GM21390 (cell line): ENCODE measurements around the gene DYNLT4.
"Not testable (repeated sequence)": the region's sequence is repeated elsewhere in the genome, so short reads cannot be mapped to it uniquely, and the experiment has no call there.

Experiments
- ATAC-seq: cut with Tn5 transposase; IDR thresholded peaks from one replicate; pipeline ENCODE4 v1.9.1; 2021; ENCODE audit not compliant: unreplicated experiment

The DYNLT4 gene

DNA sequence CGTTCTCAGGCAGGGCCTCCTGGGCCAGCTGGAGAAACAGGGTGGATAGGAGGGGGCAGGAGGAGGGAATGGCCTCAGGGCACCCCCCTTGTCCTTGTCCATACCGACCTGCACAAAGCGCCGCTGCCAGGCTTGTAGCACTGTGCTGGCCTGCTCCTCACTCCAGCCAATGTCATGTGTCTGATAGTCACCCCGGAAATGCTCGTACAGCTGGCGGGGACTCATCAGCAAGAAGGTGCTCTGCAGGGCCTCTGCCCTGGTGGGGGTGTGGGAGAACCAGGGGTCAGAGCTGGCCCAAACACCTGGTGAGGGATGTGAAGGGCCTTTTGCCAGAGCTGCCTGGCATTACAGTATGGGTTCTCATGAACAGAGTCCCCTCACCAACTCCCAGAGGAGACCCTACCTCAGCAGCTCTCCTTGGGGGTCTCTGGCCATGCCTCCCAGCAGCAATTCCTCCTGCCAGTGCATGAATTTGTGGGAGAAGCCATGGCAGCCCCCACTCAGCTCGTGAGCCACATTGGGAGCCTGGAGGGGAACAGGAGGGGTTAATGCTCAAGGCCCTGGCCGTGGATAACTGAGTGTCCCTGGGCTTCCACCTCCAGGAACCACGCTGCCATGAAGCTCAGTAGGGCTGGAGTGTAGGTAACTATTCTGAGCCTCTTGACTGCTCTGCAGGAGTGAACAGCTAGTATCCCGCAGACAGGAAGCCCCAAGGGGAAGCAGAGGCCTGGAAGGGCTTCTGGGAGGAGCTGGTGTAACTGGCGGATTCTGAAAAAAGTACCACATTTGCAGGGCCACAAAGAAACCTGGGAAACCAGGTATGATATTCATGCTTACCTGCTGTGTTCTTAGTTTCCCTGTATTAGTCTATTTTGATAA, 22.6 kb upstream of the DYNLT4 start:
- no peak for ATAC-seq

DNA sequence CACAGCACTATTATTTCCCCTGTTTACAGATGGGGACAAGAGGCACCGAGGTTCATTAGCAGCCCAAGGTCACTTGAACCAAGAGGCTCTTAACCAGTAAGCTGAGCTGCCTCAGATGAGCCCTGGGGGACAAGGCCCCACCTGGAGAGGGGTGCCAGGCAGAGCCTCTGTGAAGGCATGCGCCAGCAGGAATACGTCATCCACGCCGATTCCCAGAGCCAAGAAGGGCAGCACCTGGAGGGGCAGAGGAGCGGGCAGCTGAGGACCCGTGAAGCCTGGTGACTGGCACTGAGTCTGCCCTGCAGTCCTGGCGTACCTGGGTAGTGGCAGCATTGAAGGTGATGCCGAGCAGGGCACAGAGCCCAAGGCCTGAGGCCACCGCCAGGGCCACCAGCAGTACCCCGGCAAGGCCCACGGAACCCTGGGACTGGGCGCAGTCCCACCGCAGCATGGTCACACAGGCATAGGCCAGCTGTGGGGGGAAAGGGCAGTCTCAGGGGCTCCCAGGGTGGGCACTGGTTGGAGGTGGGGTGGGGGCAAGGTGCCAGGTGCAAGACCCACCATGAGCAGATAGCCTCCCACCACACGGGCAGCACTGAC, 21.8 kb upstream of the DYNLT4 start:
- no peak for ATAC-seq

DNA sequence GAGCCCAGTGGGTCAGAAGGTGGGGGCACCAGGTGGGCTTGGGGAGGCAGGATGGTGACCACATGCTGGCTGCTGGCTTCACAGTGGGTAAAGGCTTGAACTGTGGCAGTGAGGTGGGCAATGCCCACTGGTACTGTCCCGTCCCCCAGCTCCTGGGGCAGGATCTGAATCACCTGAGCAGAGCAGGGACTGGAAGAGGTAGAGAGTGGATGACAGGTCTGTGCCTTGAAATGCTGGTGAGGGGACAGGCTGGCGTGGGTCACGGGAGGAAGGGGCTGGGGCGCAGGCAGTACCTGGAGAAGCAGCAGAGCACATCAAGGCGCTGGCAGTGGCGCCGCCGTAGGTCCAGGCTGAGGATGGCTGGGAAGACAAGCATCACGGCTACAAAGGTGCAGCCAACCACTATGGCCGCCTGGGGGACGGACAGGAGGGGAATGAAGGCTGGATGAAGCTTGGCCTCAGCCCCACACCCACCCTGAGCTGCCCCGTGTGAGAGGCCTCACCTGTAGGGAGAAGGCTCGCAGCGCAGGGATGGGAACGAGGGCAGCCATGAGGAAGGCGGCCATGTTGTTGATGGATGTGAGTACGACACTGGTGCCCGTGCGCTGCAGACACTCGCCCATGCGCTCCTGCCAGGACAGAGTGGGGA, 21.0 kb upstream of the DYNLT4 start:
- no peak for ATAC-seq

DNA sequence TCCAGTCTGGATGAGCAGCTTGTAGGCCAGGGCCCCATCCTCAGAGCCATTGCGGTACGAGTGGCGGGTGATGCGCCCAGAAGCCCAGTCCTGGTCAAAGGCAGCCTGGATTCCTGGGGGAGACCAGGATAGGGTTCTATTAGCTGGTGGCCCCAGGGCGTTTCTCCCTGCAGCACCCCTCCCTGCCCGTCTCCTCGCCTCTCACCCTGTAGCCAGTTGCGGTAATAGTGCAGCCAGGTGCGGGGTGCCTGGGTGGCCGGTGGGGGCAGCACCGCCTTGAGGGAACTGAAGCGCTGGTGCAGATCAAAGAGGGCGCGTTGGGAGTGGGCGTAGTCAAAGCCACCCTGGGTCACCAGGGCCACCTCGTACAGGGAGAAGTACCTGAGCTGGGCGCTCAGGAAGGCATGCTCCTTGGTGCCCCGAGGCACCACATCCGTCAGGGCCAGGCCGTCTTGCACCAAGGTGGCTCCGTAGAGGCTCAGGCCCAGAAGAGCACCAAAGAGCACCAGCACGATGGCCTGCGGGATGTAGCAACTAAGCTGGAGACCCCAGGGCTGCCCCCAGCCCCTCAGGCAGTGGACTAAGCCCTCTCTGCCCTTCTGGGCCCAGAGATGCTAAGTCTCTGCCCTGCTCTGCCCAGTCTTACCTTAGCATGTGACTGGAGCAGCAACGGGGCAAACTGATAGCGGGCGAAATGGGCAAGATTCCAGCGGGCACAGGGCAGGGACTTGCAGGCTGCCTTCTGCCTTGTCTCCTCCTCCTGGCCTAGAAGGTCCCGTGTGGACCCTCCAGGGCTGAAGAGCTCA, 20.2 kb upstream of the DYNLT4 start:
- ATAC-seq = no peak

DNA sequence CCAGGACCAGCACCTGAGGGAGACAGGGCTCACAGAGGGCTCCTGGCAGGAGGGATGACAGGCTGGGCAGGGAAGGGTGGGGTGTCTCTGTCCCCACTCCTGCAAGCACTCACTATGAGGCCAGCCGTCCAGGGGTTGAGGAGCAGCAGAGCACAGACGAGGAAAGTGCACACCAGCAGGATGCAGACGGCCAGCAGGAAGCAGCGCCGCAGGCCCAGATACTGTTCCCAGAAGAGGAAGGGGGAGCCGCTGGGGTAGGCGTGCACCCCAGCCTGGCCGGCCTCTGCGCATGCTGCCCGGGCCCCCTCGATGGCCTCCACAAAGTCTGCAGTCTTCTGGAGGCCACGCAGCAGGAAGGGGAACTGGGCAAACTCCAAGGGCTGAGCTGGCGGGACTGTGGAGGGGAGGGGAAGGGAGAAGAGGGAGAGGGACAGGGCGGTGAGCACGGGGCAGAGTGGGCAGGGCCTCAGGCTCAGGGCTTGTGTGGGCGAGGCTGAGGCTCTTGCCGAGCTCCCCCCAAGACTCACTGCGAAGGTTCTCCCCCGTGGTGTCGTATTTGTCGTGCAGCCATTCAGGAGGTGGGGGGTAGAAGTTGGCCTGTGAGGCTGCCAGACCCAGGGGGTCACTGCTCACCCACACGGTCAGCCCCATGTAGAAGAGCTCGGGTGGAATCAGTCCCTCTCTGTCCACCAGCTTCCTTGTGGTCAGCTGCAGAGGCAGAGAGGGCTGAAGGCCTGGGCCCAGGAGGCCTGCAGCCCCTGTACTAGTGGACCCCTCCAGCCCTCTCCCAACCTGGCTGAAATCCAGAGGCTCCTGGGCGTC, 19.4 kb upstream of the DYNLT4 start:
- ATAC-seq = no peak

DNA sequence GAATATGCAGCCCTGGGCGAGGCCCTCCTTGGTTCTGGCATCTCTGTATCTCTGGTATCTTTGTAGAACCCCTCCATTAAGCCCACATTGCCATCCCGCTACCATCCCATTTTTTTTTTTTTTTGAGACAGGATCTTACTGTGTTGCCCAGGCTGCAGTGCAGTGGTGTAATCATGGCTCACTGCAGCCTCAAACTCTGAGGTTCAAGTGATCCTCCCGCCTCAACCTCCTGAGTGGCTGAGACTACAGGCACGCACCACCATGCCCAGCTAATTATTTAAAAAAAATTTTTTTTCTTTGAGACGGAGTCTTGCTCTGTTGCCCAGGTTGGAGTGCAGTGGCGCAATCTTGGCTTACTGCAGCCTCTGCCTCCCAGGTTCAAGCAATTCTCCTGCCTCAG, 17.2 kb upstream of the DYNLT4 start:
- ATAC-seq = not testable (repeated sequence)

DNA sequence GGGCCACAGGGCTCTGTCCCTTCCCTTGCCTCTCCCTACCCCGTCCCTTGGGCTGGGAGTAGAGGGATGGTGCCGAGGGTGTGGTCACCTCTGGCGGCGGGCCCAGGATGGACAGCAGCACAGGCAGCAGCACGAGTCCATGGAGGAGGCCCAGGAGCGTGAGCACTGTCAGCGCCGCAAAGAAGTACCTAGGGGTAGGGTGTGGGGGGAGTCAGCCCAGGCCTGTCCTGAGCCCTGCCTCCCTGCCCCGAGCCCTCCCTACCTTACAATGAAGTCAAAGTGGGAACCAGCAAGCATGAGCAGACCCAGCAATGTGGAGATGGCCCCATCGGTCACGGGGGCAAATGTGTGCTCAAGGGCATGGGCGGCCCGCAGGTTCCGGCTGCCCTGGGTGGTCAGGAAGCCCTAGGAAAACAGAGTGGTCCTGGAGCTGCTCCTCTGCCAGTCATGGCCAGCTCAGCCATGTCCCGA, 15.9 kb upstream of the DYNLT4 start:
- no peak for ATAC-seq

DNA sequence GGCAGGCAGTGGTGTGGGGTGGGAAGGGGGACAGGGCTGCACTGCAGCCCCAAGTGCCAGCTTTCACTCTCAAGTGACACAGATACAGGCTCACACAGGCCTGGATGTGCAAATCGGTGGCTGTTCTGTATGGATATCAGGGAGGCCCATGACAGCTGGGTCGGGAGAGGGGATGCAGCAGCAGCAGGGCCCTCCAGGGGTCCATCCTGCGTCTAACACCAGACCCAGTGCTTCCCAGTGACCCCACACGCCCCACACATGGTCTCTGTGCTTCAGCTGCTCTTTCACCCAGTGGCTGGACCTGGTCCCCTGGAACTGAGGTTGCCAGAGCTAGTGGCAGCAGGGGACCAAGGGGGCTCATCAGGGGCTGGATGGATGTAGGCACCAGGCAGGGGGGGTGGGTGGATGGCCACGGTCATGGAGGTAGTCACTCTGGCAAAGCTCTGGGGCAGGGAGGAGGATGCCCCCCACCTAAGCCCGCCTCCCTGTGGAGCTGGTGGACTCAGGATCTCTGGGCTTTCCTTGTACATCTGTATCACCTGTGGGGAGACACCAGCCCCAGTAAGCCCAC, 15.1 kb upstream of the DYNLT4 start:
- no peak for ATAC-seq

DNA sequence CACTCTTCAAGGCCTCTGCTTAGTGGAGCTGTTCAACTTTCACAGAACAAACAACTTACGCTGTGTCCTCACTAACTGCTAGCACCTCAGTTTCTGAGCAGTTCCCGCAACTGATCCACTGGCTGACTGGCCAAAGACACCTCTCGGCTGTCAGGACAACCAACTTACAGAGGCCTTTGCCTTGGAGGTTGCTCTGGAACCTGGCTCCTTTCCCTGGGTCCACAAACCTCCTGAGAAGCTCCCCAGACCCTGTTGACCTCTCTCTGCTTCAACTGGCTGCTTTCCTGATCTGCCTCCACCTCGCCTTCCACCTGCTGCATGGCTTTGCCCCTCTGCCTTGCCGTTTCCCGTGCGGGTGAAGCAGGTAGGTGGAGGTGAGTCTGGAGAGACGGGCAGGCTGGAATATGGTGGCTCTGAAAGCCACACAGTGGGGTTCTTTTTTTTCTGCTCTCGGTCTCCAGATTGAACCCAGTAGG, 14.1 kb upstream of the DYNLT4 start:
- ATAC-seq = no peak

DNA sequence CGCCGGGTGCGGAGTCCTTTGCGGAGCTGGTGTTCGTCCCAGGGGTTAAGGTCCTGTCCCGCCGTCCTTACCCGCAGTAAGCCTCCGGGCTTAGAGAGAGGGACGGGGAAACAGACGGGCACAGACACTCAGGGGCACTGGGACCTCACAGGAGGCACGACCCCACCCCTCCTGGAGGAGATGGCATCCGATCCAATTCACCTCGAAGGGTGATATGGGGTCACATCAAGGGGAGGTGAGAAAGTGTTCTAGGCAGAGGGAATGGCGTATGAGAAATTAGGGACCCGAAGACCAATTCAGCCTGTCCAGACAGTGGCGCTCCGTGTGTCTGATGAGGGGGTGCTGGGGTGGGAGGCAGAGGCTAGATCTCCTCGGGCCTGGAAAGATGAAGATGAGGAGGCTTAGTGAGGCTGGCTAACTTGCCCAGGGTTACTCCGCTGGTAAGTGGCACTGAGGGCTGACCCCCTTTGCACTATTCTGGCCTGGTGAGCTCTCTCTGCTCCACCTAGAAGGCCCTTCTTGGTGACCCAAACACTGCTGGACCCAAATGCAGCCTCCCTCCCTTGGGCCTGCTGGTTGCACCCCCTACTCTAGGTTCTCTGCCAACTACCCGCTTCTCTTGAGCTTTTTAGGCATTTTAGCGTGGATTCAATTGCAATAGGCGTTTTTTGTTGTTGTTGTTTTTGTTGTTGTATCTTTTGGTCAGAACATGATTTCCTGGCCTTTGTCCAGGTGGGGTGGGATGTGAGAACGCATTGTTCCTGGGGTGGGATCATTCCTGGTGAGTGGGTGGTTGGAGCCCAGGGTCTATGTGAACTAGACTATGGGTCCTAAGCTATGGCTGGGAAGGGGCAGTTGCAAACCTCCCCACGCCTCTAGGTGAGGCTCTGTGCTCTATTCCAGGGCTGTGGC, 13.4 kb upstream of the DYNLT4 start:
- ATAC-seq = no peak

DNA sequence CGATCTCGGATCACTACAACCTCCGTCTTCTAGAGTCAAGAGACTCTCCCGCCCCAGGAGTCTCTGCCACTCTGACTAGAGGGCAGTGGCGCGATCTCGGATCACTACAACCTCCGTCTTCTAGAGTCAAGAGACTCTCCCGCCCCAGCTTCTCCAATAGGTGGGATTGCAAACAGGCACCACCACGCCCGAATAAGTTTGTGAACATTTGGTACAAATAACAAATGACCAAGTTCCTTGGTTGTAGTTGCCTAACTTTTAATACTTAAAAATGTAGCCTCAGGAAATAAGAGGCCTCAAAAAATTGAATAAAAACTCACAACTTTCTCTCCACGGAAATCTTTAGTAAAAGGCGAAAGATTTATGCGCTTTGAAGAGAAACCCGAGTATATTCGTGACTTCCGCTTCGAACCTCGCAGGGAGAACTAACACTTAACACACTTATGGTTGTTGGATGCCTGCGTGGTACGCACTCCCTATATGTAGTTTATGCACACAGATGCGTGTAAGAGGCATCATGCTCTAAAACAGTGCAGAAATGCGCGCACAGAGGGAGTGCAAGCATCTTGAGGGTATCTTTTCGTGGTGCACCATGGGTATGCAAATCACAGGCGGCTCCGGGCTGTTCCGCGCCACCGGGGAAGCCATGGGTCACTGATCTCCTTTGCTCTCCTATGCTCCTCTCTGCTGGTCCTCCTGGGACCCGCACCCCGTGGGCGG, 12.6 kb upstream of the DYNLT4 start:
- peak; percentile 78 for ATAC-seq

DNA sequence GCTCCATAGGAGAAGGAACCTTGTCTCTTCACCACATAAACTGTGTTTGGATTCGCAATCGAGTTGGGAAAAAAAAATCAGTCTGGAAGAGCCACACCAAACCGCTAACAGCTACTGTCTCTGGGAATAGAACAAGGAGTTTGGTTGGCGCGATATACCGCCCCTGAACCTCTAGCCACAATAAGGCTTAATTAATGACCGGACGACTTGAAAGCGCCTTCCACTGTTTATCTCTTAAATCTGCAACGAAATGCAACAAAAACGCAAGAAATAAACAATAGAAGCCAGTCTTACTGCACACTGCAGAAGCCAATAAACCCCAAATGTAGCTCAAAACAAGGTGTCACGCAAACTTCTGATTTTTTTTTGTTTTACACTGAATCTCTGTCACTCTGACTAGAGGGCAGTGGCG, 12.1 kb upstream of the DYNLT4 start:
- no peak for ATAC-seq

DNA sequence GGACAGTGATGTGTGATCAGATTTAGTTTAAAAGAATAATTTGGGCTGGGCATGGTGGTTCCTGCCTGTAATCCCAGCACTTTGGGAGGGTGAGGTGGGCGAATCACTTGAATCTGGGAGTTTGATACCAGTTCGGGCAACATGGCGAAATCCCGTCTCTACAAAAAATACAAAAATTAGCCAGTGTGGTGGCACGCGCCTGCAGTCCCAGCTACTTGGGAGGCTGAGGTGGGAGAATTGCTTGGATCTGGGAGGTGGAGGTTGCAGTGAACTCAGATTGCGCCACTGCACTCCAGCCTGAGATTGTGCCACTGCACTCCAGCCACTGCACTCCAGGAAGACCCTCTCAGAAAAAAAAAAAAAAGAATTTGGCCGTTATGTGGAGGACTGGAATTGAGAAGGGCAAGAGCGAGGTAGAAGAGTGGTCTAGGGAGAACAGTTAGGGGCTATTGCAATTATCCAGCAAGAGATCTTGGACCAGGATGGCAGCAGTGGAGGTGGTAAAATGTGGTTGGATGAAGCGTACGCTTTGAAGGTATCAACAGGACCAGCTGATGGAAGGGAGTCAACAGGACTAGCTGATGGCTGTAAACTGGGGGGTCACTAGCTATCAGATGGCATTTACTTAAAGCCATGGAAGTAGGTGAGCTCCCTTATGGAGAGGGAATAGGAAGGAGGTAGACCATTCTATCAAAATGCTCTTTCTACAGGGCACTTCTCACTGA, 10.8 kb upstream of the DYNLT4 start:
- ATAC-seq = no peak

DNA sequence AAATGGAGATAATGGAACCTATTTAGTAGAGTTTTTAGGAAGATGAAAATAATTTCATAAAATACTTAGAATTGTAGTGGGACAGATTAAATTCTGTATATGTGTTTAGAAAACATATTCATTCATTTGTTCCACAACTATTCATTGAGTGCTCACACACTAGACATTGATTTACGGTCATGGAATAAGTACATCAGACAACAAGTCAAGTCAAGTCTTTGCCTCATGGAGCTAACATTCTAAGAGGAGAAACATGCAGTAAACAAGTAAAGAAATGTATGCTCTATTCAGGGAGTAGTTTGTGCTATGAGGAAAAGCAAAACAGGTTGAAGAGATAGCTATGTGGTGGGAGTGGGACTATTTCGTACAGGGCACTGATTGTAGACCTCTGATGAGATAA, 10.2 kb upstream of the DYNLT4 start:
- no peak for ATAC-seq

DNA sequence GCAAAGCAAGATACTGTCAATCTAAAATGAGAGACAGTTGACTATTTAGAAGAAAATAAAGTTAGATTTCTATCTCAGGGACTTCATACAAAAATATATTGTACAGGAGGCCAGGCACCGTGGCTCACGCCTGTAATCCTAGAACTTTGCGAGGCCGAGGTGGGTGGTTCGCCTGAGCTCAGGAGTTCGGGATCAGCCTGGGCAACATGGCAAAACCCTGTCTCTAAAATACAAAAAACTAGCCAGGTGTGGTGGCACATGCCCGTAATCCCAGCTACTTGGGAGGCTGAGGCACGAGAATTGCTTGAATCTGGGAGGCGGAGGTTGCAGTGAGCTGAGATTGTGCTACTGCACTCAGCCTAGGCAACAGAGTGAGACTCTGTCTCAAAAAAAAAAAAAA, 8.8 kb upstream of the DYNLT4 start:
- ATAC-seq = not testable (repeated sequence)

DNA sequence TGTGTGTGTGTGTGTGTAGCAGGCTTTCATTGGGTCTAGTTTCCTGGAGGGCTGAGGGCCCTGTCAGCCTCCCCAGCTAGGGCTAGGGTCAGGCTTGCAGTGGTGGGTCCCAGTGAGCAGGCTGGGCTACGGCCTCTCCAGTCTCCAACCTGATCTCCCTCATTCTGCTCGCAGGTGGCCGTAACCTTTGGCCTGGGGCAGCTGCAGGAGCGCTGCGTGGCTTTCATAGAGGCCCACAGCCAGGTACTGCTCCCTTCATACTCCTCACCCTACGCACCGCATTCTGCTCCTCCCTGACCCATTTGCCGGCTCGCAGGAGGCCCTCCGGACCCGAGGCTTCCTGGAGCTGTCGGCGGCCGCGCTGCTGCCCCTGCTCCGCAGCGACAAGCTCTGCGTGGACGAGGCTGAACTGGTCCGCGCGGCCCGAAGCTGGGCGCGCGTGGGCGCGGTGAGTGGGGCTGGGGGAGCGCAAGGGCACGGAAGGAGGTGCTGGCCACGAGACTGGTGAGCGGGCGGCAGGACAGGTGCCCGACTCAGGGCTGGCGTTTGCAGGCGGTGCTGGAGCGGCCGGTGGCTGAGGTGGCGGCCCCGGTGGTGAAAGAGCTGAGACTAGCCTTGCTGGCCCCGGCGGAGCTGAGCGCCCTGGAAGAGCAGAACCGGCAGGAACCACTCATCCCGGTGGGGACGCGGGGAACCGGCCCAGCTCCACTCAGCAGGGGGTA, 5.8 kb upstream of the DYNLT4 start:
- no peak for ATAC-seq

DNA sequence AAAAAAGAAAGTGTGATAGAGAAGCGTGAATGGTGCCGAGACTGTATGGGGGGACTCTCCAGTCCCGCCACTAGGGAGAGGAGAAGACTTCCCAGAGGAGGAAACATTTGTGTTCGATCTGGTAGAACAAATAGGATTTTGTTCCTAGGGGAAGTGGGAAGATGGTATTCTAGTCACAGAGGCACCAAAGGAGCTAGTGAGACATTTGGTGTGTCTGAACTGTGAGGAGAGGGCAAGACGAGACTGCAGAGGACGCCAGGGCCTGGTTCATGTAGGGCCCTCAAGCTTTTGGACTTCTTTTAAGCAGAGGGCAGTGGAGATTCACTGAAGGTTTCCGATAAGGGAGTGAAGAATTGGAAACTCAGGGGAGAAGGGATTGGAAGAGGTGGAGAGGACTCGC, 4.1 kb upstream of the DYNLT4 start:
- ATAC-seq = no peak
